Measurements from ENCODE around the gene GEMIN8. TPM values are rescaled to one million over a fixed set of nuclear protein-coding genes. Genes with fewer than 3 reads are reported as not detected.

The GEMIN8 gene
- polyA plus RNA-seq, 3 donors, result 29.1 to 33.1 (median 32.5) TPM

Other genes with a start within 250 kb of the GEMIN8 start
- 10 to 100 TPM; 16.8 to 24.5 (median 18.6) TPM for gene GPM6B, start 212.8 kb downstream of the GEMIN8 start, polyA plus RNA-seq (ENCODE audit: insufficient read length in 3 of 3)

All from right renal cortex interstitium (tissue), 3 donors.